ENCODE data around the gene TASOR.

The TASOR gene

DNA sequence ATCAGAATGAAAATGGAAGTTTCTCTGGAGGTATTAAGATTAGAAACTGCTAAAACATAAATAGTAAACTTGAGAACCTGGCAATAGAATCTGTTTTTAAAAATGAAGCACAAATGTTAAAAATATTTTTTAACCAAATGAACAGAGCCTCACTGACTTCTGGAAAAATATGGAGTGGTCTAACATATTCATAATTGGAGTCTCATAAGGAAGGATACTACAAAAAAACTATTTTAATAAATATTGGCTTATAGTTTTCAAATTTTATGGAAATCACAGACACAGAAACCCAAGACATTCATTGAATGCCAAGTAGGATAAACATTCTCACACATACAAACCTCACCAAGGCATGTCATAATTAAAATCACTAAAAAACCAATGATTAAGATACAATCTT lies 23.6 kb upstream of the TASOR start:
- TF ChIP-seq ZNF133 (tag by site-specific recombination; IDR thresholded peaks at IDR 0.05) (peak; percentile 73), ZEB2 (tag by site-specific recombination; IDR thresholded peaks at IDR 0.05) (no peak), ZNF404 (tag by site-specific recombination; IDR thresholded peaks at IDR 0.05) (no peak), ZNF621 (tag by site-specific recombination; IDR thresholded peaks at IDR 0.05) (no peak), ZNF416 (tag by site-specific recombination; IDR thresholded peaks at IDR 0.05) (no peak), SETDB1 (IDR thresholded peaks at IDR 0.05; ENCODE audit: insufficient read length, low read length) (peak; percentile 52), ZNF221 (tag by site-specific recombination; IDR thresholded peaks at IDR 0.05; ENCODE audit: borderline replicate concordance) (no peak), ZNF394 (tag by site-specific recombination; IDR thresholded peaks at IDR 0.05; ENCODE audit: borderline replicate concordance) (no peak), ZNF366 (tag by site-specific recombination; conservative IDR thresholded peaks at IDR 0.05) (no peak), HOXC10 (CRISPR knock-in tag; IDR thresholded peaks at IDR 0.05) (no peak), ZFP69B (tag by site-specific recombination; IDR thresholded peaks at IDR 0.05) (no peak), ZNF664 (tag by site-specific recombination; IDR thresholded peaks at IDR 0.05) (no peak), ZNF558 (tag by site-specific recombination; IDR thresholded peaks at IDR 0.05) (no peak), BCL11B (tag by site-specific recombination; IDR thresholded peaks at IDR 0.05; ENCODE audit: low read depth) (no peak), GLI2 (tag by site-specific recombination; IDR thresholded peaks at IDR 0.05; ENCODE audit: borderline replicate concordance, low read depth) (no peak)
- TF ChIP-seq, protein P1, sequence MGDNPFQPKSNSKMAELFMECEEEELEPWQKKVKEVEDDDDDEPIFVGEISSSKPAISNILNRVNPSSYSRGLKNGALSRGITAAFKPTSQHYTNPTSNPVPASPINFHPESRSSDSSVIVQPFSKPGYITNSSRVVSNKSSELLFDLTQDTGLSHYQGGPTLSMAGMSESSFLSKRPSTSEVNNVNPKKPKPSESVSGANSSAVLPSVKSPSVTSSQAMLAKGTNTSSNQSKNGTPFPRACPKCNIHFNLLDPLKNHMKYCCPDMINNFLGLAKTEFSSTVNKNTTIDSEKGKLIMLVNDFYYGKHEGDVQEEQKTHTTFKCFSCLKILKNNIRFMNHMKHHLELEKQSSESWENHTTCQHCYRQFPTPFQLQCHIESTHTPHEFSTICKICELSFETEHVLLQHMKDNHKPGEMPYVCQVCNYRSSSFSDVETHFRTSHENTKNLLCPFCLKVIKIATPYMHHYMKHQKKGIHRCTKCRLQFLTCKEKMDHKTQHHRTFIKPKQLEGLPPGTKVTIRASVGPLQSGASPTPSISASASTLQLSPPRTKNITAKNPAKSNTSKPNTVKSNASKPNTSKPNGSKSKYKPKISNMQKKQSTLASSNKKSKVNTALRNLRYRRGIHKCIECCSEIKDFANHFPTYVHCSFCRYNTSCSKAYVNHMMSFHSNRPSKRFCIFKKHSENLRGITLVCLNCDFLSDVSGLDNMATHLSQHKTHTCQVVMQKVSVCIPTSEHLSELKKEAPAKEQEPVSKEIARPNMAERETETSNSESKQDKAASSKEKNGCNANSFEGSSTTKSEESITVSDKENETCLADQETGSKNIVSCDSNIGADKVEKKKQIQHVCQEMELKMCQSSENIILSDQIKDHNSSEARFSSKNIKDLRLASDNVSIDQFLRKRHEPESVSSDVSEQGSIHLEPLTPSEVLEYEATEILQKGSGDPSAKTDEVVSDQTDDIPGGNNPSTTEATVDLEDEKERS (tag by site-specific recombination; IDR thresholded peaks at IDR 0.05) = no peak
- TF ChIP-seq, protein P2, sequence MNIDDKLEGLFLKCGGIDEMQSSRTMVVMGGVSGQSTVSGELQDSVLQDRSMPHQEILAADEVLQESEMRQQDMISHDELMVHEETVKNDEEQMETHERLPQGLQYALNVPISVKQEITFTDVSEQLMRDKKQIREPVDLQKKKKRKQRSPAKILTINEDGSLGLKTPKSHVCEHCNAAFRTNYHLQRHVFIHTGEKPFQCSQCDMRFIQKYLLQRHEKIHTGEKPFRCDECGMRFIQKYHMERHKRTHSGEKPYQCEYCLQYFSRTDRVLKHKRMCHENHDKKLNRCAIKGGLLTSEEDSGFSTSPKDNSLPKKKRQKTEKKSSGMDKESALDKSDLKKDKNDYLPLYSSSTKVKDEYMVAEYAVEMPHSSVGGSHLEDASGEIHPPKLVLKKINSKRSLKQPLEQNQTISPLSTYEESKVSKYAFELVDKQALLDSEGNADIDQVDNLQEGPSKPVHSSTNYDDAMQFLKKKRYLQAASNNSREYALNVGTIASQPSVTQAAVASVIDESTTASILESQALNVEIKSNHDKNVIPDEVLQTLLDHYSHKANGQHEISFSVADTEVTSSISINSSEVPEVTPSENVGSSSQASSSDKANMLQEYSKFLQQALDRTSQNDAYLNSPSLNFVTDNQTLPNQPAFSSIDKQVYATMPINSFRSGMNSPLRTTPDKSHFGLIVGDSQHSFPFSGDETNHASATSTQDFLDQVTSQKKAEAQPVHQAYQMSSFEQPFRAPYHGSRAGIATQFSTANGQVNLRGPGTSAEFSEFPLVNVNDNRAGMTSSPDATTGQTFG (tag by site-specific recombination; IDR thresholded peaks at IDR 0.05; ENCODE audit: borderline replicate concordance) = no peak
- CTCF ChIA-PET = no interaction called here

DNA sequence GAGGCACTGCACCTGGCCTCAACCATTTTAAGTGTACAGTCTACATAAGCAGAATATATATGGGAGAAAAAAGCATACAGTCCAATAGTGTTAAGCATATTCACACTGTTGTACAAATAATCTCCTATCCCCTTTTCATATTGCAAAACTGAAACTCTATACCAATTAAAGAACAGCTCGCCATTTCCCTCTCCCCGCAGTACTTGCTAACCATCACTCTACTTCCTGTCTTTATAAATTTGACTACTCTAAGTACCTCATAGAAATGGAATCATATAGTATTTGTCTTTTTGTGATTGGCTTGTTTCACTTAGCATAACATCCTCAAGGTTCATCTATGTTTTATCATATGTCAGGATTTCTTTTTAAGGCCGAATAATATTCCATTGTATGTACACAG lies 21.6 kb upstream of the TASOR start:
- H3K36me3 ChIP-seq (ENCODE audit: control insufficient read depth in 2 of 2, insufficient read depth in 1 of 2, low read length in 2 of 2) = no peaks in the 10 kb centered on the region
- ChIA-PET POLR2A (no interaction called here), CTCF (interaction anchor here (0.7 to 6.8 kb wide), 2 partner anchors 283 to 395 kb away, joined by 4 to 97 read pairs; no protein-coding TSS in a partner anchor)
- no peaks in the 10 kb centered on the region for H3K4me1 ChIP-seq (ENCODE audit: control insufficient read depth, insufficient read depth, low read length)
- no peak overlapping the region for H3K27ac ChIP-seq (ENCODE audit: extremely low read depth, low read depth, low read length)
- H3K4me3 ChIP-seq (ENCODE audit: low read depth, low read length) = no peak overlapping the region
- H3K9me3 ChIP-seq (ENCODE audit: control insufficient read depth, insufficient read depth, low read depth, low read length) = no peaks in the 10 kb centered on the region
- TF ChIP-seq ZNF211 (tag by site-specific recombination; IDR thresholded peaks at IDR 0.05; ENCODE audit: low read depth) (no peak), ZFP37 (tag by site-specific recombination; IDR thresholded peaks at IDR 0.05) (no peak), ZNF404 (tag by site-specific recombination; IDR thresholded peaks at IDR 0.05) (no peak), ZNF555 (tag by site-specific recombination; conservative IDR thresholded peaks at IDR 0.05) (no peak), ZFP41 (tag by site-specific recombination; IDR thresholded peaks at IDR 0.05; ENCODE audit: borderline replicate concordance) (no peak), ZNF544 (tag by site-specific recombination; IDR thresholded peaks at IDR 0.05) (no peak), ZNF76 (tag by site-specific recombination; IDR thresholded peaks at IDR 0.05; ENCODE audit: borderline replicate concordance, low read depth) (no peak), ZBTB7A (tag by site-specific recombination; IDR thresholded peaks at IDR 0.05; ENCODE audit: low read depth) (no peak), SP3 (tag by site-specific recombination; IDR thresholded peaks at IDR 0.05) (no peak), ZNF184 (tag by site-specific recombination; IDR thresholded peaks at IDR 0.05) (no peak), ZSCAN30 (tag by site-specific recombination; IDR thresholded peaks at IDR 0.05) (no peak)
- TF ChIP-seq, protein P3, sequence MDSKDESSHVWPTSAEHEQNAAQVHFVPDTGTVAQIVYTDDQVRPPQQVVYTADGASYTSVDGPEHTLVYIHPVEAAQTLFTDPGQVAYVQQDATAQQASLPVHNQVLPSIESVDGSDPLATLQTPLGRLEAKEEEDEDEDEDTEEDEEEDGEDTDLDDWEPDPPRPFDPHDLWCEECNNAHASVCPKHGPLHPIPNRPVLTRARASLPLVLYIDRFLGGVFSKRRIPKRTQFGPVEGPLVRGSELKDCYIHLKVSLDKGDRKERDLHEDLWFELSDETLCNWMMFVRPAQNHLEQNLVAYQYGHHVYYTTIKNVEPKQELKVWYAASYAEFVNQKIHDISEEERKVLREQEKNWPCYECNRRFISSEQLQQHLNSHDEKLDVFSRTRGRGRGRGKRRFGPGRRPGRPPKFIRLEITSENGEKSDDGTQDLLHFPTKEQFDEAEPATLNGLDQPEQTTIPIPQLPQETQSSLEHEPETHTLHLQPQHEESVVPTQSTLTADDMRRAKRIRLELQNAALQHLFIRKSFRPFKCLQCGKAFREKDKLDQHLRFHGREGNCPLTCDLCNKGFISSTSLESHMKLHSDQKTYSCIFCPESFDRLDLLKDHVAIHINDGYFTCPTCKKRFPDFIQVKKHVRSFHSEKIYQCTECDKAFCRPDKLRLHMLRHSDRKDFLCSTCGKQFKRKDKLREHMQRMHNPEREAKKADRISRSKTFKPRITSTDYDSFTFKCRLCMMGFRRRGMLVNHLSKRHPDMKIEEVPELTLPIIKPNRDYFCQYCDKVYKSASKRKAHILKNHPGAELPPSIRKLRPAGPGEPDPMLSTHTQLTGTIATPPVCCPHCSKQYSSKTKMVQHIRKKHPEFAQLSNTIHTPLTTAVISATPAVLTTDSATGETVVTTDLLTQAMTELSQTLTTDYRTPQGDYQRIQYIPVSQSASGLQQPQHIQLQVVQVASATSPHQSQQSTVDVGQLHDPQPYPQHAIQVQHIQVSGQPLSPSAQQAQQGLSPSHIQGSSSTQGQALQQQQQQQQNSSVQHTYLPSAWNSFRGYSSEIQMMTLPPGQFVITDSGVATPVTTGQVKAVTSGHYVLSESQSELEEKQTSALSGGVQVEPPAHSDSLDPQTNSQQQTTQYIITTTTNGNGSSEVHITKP (tag by site-specific recombination; IDR thresholded peaks at IDR 0.05) = no peak

More for the DNA sequence above, 23.6 kb upstream of the TASOR start:
- POLR2A ChIA-PET = no interaction called here
- H3K36me3 ChIP-seq (ENCODE audit: control insufficient read depth in 2 of 2, insufficient read depth in 1 of 2, low read length in 2 of 2) = no peaks in the 10 kb centered on the region
- no peaks in the 10 kb centered on the region for H3K4me1 ChIP-seq (ENCODE audit: control insufficient read depth, insufficient read depth, low read length)
- no peaks in the 10 kb centered on the region for H3K9me3 ChIP-seq (ENCODE audit: control insufficient read depth, insufficient read depth, low read depth, low read length)
- H3K27ac ChIP-seq (ENCODE audit: extremely low read depth, low read depth, low read length) = no peak overlapping the region
- H3K4me3 ChIP-seq (ENCODE audit: low read depth, low read length) = no peak overlapping the region

Measured in HEK293 (cell line).